Body of pancreas (tissue), 4 donors: ENCODE measurements around the gene POC1A.

Experiments used
- CTCF ChIP-seq, 7 experiments: fragments of 450-650 bp in 4 of 7; fragments of 200-600 bp in 3 of 7; sonication (generic) in 3 of 7; IDR thresholded peaks; one replicate each; pipeline ENCODE4 v1.5.1; 2016 to 2019; ENCODE audit warnings: antibody characterized with exemption in 7 of 7
- POLR2A ChIP-seq, 3 donors: fragments of 450-650 bp; IDR thresholded peaks; one replicate each; pipeline ENCODE4 v1.6.1; 2016; ENCODE audit warnings: antibody characterized with exemption in 3 of 3, mild to moderate bottlenecking in 2 of 3

GRCh38 chr3:52177701-52178042 lies 23.4 kb upstream of the POC1A start:
- TF ChIP-seq POLR2A (IDR thresholded peaks at IDR 0.05) (no peak), CTCF (IDR thresholded peaks at IDR 0.05) (no peak)
